GM19238 (cell line): ENCODE measurements around the gene L1CAM.

Source experiments
- DNase-seq: peaks from one replicate; pipeline ENCODE4 v3.0.0; 2011; ENCODE audit warnings: low spot score; ENCODE audit not compliant: insufficient read length

The L1CAM gene

GRCh38 chrX:153865685-153866084 lies 20.3 kb downstream of the L1CAM start:
- no peak for DNase-seq

DNA sequence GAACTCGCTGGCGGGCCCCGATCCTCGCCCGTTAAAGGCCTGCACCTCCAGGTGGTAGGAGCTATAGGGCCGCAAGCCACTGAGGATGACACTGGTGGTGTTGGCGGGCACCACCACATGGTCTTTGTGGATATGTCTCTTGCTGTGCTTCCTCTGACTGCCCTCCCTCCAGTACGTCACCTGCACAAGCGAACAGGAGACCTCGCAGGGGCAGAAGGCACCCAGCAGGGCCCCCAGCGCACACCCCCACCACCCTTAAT lies 20.7 kb downstream of the L1CAM start:
- DNase-seq: peak; percentile 1

- DNase-seq: no peak
Observed at GRCh38 chrX:153864561-153865320, 21.2 kb downstream of the L1CAM start.

DNA sequence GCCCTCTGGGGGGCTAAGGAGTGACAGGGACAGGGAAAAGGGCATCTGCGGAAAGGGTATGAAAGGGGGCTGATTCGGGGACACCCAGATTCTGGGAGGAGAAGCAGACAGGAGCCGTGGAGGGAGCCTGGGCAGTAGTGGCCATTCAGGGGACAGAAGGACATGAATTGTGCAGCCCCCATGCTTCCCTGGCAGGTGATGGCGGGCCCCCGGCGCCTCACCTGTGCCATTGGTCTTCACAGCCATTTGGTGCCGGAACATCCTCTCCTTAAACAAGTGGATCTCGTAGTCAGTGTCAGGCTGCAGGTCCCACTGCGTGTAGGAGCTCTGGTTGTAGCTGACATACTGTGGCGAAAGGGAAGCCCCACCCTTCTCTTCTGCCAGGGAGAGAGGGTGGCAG lies 21.9 kb downstream of the L1CAM start:
- DNase-seq: no peak

DNA sequence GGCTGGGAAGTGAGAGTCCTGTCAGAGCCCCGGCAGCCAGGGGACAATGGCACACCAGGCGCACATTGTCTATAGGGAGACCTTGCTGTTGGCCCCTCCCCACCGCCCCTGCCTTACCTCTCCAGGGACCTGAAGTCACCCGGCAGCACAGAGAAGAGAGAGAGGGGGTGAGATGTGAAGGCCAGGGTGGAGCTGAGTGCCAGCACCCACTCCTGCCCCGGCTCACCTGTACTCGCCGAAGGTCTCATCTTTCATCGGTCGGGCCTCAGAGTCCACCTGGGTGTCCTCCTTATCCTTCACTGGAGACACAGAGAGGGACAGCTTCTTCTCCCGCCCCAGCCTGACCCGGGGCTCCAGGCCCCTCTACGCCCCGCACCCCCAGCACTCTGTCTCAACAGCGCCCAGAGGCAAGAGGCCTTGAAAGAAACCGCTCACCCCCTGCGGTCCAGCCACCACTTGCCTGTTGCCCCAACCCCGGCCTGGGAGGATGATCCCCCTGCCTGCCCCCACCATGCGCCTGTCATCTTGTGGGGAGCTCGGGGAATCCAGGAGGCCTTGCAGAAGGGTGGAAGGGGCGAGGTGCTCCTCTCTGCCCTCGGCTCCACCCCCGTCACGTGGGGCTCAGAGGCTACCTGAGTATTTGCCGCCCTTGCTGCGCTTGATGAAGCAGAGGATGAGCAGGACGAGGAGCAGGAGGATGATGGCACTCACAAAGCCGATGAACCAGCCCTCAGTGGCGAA lies 22.6 kb downstream of the L1CAM start:
- DNase-seq: peak; percentile 1

DNA sequence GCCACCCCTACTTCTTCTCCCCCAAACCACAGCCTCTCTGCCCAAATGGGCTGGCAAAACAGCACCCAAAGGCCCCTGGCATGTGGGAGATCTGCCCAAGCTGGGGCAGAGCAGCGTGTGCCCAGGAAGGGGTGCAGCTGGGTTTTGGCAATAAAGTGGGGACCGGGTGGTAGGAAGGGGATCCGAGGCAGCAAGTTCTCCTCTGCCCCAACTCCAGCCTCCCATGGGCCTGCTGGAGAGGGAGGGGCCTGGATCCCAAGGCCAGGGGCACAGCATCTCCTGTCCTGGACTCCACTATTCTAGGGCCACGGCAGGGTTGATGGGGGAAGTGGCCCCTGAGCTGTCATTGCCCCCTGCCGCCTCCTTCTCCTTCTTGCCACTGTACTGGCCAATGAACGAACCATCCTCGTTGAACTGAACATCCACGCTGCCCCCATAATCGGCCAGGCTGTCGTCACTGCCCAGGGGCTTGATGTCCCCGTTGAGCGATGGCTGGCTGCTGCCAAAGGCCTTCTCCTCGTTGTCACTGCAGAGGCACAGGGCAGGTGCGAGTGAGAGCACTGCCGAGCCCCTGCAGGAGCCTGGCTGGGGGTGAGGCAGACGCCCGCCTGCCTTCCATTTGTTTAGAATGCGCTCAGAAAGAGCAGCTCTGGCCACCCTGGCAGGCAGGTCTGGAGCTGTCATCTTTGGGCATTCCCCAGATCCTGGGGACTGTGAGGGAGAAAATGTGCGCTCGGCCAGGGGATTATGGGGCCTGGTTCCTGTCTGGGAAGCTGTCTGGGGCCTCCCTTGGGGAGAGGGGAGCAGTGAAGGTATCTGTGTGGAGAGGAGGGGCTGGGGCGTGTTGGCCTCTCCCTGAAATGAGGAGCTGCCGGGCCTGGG lies 23.4 kb downstream of the L1CAM start:
- no peak for DNase-seq

GRCh38 chrX:153861733-153862310 lies 24.2 kb downstream of the L1CAM start:
- no peak for DNase-seq

GRCh38 chrX:153861151-153861550 lies 24.8 kb downstream of the L1CAM start:
- DNase-seq: no peak

GRCh38 chrX:153857348-153857903 lies 28.5 kb downstream of the L1CAM start:
- no peak for DNase-seq

DNA sequence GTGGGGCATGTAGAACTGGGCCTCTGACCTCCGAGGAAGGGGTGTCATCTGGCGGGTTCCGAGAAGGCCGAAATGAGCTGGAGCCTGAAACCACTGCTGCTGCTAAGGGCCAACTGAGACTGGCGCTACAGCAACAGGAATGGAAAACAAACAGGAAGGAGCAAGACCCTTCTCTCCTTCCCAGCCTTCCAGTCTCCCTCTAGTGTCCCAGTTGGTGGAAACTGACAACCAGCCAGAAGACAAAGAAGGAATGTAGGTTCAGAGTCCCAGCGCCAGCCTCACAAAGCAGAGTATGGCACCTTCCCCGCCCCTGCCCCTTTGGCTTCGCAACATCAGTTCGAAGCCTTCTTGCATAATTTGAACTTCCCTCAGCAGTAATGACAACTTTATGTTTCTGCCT lies 31.3 kb downstream of the L1CAM start:
- no peak for DNase-seq

- no peak for DNase-seq
Observed at GRCh38 chrX:153853902-153854267, 32.1 kb downstream of the L1CAM start.

- DNase-seq: no peak
Observed at GRCh38 chrX:153853180-153853901, 32.6 kb downstream of the L1CAM start.

- no peak for DNase-seq
Observed at GRCh38 chrX:153851981-153852380, 34.0 kb downstream of the L1CAM start.

- no peak for DNase-seq
Observed at GRCh38 chrX:153848325-153848724, 37.6 kb downstream of the L1CAM start.

DNA sequence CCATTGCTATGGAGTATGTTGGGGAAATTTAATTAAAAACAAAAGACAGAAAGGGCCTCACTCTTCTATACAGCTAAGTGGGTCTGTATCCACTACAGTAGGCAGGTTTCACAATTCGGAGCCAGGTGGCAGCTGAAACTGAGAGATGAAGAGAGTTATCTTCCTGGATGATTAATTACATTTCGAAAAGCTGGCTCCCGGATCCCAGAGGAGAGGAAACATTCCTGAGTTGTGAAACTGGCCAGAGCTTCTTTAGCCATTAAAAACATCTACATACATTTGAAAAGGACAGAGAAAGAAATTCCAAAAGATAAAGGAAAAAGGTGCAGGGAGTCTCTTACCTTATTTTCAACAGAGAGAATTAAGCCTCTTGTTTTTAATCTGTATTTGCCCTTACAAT lies 40.1 kb downstream of the L1CAM start:
- DNase-seq: no peak

GRCh38 chrX:153845195-153845594 lies 40.8 kb downstream of the L1CAM start:
- no peak for DNase-seq

GRCh38 chrX:153844509-153845082 lies 41.4 kb downstream of the L1CAM start:
- DNase-seq: no peak

DNA sequence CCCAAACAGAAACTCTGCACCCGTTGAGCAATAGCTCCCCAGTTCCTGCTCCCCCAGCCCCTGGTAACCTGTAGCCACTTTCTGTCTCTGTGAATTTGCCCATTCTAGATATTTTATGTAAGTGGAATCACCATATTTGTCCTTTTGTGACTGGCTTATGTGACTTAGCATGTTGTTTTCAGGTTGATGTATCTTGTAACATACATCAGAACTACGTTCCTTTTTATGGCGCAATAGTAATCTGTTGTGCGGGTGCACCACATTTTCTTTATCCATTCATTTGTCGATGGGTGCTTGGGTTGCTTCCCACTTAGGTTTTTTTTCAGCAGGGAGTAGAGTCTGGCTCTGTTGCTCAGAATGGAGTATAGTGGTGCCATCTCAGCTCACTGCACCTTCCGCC lies 49.1 kb downstream of the L1CAM start:
- no peak for DNase-seq

GRCh38 chrX:153832728-153833127 lies 53.2 kb downstream of the L1CAM start:
- no peak for DNase-seq

GRCh38 chrX:153831429-153832150 lies 54.4 kb downstream of the L1CAM start:
- DNase-seq: no peak
